NCI-H2107 treated with DMSO at 0.1 percent for 48 hours (cell line): ENCODE measurements around the gene ACAP1.
"Not testable (repeated sequence)": the region's sequence is repeated elsewhere in the genome, so short reads cannot be mapped to it uniquely, and the experiment has no call there.

Experiments used
- DNase-seq: peaks from one replicate; lab custom pipeline; 2025; ENCODE audit not compliant: unreplicated experiment; lab: John Stamatoyannopoulos, UW

ACAP1 gene

DNA sequence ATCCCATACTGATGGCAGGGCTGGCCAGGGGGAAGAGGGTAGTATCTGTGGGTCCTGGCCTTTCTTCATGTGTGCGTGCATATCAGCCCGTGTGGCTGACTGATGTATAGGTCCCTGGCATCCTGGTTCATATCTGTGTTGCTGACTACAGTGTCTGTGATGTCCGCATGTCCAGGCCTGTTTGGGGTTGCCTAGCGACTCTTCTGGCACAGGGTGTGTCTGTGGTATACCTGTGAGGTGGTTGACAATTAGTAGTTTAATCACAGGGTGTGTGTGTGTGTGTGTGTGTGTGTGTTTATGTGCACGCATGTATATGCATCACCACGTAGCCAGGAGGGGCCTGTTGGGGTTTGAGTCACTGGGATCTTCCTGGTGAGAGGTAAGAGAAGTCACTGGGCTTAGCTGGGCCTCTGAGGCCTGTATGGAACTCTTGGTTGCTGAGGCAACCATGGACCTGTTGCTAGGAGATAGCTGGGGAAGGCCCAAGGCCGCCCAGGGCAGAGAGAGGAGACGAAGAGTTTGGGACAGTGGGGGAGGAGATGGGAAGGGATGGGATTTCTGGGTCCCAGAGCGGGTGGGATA lies 18.0 kb downstream of the ACAP1 start:
- no peak for DNase-seq

DNA sequence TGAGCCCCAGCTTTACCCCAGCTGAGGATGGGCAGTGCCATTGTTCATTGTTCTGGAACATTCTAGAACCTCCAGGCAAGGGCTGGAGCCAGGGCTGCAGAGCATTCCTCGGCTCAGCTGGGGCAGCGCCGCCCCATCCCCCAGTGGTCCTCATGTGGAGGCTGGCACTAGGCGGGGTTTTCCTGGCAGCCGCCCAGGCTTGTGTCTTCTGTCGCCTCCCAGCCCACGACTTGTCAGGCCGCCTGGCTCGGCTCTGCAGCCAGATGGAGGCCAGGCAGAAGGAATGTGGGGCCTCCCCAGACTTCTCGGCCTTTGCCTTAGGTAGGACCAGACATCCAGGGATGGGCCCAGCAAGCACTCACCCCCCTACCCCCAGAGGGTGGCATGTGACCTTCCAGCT lies 18.7 kb downstream of the ACAP1 start, which contains the start of gene TMEM95:
Gene TMEM95, plus strand, starts transcription at position 104 of the 400 bp plus-strand sequence. Its CDS starts 49 bp downstream, at position 153.
- no peak for DNase-seq

DNA sequence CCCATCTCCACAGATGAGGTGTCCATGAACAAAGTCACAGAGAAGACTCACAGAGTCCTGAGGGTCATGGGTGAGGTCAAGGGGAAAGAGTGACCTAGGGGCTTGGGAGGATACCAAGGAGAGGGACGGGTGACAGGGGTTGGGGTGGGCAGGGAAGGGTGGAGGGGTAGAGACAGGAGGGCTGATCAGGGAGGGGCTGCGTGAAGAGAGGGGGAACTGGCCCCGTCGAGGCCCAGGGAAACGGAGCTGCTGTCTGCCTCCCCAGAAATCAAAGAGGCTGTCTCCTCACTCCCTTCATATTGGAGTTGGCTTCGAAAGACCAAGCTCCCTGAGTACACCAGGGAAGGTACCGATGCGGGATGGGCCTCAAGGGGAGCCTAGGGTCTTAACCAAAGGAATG lies 19.2 kb downstream of the ACAP1 start:
- DNase-seq, result no peak

DNA sequence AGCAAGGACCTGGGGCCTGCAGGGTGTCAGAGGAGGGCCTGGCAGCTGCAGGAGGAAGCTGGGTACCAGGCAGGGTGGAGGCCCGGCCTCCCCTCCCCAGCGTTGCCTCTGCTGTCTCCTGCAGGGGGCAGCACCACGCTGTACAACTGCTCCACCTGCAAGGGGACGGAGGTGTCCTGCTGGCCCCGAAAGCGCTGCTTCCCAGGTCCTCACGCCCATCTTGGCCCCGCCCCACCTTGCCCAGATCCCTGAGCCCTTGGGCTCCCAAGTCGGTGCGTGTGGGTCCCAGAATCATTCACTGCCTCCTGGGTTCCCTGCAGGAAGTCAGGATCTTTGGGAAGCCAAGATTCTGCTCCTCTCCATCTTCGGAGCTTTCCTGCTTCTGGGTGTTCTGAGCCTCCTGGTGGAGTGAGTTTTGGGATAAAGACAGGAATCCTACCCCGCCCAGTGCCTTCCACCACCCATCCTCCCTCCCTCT lies 19.8 kb downstream of the ACAP1 start:
- DNase-seq, result no peak

DNA sequence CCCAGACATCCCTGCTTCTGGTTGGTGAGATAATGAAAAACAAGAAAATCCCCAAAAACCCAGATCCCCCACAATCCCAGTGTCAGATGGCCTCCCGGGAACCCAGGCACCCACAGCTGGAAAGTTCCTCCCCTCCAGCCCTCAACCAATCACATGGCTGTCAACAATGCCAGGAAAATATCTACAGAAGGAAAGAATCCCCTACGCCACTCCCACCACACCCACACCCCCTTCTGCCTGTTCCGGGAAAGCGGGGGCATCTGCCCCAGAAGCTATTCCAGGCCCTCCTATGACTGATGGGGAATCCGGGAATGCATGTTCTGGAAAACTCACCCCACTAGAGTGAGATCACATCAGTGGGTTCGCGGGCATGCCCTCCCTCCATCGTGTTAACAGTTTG lies 20.4 kb downstream of the ACAP1 start:
- DNase-seq, result no peak

DNA sequence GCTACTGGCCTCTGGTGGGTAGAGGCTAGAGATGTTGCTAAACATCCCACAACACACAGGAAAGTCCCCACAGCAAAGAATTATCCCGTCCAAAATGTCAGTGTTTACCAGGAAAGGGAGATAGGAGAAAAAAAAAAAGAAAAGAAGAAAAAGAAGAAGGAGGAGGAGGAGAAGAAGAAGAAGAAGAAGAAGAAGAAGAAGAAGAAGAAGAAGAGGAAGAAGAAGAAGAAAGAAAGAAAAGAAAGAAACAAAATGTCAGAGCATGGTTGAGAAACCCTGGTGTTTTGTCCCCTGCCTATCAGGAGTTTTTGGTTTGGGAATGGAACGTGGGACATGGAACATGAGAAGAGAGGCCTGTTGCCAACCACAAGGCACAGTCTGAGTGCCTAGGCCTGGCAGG lies 21.1 kb downstream of the ACAP1 start:
- no peak for DNase-seq

DNA sequence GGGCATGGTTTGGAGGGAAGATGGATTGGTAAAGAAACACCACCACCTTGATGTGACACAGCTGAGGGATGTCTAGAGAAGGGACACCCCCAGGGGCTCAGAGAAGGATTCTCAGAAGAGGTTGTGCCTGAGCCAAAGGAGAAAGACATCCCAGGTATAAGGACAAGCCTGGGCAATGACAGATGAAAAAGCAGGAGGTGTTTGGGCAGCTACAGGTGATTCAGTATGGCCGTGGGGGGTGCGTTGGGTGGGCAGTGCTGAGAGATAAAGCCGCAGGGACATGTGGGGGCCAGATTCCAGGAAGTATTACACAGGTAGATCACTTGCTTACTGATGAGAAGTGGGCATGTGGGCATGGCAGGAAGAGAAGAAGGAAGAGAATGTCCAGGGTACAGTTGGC lies 25.6 kb downstream of the ACAP1 start:
- no peak for DNase-seq

DNA sequence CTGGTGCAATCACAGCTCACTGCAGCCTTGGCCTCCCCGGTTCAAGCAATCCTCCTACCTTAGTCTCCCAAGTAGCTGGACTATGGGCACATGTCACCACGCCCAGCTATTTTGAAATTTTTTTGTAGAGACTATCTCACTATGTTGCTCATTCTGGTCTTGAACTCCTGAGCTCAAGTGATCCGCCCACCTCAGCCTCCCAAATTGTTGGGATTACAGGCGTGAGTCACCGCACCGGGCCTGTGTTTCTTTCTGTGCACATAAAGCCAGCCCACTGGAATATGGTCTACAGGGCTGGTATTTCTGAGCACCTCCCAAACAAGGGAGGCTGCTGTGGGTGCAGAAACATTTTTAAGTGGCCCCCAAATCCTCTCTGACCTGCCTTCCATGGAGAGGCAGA lies 27.0 kb downstream of the ACAP1 start:
- DNase-seq, result no peak

DNA sequence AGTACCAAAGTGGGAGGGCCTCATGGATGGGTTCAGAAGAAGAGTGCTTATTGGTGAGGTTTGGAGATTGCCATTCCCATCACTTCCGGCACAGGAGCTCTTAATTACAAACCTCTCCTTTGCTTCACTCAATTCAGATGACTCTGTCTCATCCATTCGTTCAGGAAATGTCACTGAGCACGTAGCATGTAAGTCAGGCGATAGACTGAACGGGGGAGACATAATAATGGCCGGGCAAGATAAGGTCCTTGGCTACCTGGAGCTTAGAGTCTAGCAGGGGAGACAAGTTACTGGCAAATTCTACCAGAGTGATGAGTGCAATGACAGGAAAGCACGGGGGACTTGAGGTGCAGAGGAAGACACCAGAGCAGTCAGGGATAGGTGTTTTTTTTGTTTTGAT lies 29.6 kb downstream of the ACAP1 start:
- DNase-seq, result not testable (repeated sequence)

DNA sequence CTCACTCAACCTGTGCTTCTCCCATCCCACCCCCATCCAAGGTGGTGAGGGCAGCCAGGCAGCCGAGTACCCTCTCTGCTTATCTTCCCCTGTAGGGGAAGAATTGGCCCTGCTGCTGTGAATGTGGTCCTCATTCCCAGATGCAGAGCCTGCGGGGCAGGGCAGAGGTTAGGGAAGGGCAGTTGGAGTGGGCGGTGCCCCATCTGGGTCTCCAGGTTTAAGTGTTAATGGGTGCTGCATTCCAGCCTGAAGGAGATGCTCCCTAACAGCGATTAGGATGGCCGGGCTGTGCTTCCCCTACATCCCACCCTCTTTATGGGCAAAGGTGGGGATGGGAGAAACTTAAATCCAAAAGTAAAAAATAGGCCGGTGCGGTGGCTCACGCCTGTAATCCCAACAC lies 30.8 kb downstream of the ACAP1 start:
- no peak for DNase-seq

DNA sequence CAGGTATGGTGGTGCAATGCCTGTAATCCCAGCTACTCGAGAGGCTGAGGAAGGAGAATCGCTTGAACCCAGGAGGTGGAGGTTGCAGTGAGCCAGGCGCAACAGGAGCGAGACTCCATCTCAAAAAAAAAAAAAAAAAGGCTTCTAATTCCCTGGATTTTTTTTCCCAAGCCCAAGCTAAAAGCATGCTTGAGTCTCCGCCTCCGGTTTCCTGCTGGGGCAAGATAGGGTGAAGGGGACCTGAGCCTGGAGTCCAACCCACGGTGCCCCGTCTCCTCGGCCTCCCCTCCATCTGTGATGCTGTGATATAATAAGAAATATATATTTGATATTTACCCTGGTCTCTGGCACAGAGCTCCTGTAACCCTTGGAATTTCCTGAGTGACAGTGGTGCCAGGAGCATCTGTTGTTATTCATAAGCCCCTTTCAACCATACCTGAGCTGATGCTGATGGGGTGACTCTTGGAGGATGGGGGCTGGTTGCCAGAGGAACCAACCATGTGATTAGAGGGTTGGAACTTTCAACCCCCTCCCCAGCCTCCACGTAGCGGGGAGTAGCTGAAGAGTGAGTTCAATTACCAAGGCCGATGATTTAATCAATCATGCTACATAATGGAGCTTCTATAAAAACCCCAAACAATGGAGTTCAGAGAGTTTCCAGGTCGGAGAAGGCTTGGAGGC lies 31.7 kb downstream of the ACAP1 start:
- no peak for DNase-seq

DNA sequence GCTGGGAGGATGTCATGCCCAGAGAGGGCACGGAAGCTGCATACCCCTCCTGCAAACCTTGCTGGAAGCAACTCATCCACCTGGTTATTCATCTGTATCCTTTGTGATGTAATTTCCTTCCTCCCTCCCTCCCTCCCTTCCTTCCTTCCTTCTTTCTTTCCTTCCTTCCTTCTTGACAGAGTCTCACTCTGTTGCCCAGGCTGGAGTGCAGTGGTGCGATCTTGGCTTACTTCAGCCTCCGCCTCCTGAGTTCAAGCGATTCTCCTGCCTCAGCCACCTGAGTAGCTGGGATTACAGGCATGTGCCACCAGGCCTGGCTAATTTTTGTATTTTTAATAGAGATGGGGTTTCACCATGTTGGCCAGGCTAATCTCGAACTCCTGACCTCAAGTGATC lies 32.3 kb downstream of the ACAP1 start:
- DNase-seq, result not testable (repeated sequence)

DNA sequence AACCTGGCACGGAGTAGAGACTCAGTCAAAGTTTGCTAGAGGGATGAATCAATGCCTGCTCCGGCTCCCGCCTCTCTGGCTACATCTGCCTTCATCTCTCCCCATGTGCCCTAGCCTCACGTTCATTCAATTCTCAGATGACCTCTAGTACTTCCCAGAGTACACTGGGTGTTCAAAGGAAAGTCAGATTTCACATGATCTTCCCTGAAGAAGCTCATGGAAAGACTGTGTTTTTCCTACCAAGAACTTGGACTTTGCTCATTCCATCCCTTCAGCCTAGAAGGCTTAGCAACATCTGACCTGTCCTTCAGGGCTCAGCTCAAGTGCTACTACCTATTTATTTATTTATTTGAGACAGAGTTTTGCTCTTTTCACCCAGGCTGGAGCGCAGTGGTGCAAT lies 33.5 kb downstream of the ACAP1 start:
- DNase-seq, result no peak

DNA sequence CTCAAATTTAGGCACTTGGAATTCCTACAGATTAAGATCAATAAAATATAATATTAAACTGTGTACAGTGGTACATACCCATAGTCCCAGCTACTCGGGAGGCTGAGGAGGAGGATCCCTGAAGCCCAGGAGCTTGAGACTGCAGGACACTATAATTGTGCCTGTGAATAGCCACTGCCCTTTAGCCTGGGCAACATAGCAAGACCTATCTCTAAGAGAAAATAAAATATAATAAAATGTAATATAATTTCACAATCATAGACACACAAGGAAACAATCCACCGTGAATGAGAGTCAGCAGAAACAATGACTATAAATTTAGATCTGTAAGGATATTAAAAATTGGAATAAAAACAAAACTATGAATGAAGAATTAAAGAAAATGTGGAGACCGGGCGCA lies 34.5 kb downstream of the ACAP1 start:
- no peak for DNase-seq

DNA sequence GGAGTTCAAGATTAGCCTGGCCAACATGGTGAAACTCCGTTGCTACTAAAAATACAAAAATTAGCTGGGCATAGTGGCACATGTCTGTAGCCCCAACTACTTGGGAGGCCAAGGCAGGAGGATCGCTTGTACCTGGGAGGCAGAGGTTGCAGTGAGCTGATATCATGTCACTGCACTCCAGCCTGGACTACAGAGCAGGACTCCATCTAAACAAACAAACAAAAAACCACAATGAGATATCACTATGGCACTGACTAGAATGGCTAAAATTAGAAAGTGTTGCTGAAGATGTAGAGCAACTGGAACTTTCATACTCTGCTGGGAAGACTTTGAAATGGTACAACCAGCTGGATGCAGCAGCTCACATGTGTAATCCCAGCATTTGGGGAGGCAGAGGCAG lies 38.0 kb downstream of the ACAP1 start:
- no peak for DNase-seq

DNA sequence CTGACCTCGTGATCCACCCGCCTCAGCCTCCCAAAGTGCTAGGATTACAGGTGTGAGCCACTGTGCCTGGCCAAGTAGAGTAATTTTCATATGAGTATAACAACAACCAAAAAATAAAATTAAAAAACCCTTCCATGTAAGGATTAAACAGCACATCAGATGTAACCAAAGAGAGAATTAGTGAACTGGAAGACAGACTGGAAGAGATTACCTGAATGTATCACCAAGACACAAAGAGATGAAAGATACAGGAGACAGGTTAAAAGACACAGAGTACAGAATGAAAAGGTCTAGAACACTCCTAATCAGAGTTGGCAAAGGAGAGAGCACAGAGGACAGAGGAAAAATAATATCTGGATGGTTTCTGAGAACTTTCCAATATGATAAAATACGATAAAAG lies 42.8 kb downstream of the ACAP1 start:
- DNase-seq, result no peak

DNA sequence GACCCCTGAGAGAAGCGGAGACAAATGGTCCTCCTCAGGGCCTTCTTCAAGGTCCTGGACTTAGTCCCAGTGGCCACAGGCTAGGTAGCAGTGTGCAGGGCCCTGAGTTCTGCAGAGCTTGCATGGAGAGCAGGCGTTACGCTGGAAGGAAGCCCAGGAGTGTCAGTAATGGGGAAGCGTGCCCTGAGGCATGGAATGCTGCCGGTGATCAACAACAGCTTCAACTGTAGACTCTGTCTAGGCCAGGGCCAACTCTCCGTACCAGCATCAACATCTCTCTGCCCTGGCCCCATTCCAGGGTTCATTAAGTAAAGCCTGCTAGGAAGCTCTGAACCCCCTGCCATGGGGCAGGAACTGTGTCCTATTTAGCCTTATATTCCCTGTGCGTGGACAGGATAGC lies 44.0 kb downstream of the ACAP1 start:
- no peak for DNase-seq

DNA sequence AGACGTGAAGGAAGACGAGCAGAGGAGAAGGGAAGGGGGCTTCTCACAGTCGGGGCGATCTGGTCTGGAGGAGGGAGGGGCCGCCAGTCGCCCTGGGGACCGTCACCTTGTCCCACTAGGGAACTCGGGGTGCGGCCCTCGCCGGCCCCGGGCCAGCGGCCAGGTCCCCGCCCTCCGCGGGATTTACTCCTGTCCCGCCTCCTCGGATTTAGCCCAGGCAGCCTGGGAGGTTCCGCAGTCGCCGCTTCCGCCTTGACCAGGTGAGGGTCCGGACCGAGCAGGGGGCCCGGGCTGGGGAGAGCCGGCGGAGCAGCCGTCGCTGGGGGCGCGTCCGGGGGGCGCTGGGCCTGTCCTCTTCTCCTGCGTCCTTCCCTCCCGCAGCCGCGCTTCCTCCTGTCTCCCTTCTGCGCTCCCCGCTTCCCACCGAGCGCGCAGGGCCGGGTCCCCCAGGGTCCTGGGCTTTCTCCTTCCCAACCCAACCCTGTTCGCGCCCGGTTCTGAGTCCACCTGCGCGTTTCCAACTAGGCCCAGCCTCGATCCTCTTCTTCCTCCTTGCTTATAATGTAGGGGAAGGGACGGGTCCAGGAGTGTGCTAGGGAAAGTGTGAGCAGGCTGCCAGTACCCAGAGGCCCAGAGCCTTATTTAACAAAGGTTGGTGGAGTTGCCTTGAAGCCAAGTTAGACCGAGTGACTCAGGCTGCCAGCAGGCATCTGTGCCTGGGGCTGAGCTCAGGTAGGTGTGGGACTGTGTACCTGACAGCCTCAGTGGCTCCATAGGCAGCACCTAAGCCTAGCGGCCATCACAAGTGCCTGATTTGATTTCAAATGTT lies 44.7 kb downstream of the ACAP1 start, which contains the start of gene TNK1:
Gene TNK1, plus strand, starts transcription at position 235 of the 829 bp plus-strand sequence. CDS start 1,838 bp downstream, outside the sequence.
- DNase-seq, result no peak

DNA sequence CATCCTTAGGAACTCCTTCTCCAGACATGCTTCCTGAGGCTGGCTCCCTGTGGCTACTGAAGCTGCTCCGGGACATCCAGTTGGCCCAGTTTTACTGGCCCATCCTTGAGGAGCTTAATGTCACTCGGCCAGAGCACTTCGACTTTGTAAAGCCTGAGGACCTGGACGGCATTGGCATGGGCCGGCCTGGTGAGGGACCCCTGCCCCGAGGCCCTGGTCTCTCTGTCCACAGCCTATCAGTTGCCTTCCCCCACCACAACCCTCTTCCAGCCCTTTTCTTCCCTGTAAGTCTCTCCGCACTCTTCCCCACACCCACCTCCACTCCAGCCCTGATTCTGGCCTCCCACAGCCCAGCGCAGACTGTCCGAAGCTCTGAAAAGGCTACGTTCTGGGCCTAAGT lies 46.6 kb downstream of the ACAP1 start:
- DNase-seq, result no peak

DNA sequence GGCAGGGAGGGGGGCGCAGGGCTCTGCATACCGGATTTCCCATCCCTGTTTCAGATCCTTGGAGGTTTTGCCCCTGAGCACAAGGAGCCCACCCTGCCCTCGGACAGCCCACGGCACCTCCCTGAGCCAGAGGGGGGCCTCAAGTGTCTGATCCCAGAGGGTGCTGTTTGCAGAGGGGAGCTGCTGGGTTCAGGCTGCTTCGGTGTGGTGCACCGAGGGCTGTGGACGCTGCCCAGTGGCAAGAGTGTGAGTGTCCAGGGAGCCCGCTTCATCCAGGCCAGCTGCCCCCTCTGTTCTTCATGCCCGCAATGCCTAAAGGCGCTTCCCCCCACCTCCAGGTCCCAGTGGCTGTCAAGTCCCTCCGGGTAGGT lies 47.0 kb downstream of the ACAP1 start:
- DNase-seq, result no peak

DNA sequence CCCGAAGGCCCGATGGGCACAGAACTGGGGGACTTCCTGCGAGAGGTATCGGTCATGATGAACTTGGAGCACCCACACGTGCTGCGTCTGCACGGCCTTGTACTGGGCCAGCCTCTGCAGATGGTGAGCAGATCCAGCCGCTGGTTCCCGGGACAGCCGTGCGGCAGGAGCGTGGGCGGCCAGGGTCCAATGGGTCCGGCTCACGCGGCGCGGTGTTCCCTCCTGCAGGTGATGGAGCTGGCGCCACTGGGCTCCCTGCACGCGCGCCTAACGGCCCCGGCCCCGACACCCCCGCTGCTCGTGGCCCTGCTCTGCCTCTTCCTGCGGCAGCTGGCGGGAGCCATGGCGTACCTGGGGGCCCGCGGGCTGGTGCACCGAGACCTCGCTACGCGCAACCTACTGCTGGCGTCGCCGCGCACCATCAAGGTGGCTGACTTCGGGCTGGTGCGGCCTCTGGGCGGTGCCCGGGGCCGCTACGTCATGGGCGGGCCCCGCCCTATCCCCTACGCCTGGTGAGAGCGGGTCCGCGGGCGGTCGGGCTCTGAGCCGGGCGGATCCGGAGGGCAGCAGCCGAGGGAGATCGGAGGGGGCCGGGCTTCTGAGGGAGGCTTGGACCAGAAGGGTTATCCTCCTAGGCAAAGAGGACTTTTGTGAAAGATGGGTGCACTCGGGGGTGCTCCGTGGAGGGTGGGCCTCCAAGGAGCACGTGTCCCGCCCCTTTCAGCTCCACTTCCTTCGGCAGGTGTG lies 47.6 kb downstream of the ACAP1 start:
- DNase-seq, result no peak
